HG03103 (cell line): Measurements from ENCODE around the gene SLC25A15.

Experiments
- ATAC-seq: cut with Tn5 transposase; IDR thresholded peaks from one replicate; pipeline ENCODE4 v1.9.1; 2021; ENCODE audit warnings: low read depth; ENCODE audit not compliant: unreplicated experiment

The SLC25A15 gene

GRCh38 chr13:40789275-40790153 is at the start of gene SLC25A15:
TSS of gene SLC25A15 (plus strand) at chr13:40789611. CDS start at chr13:40793227, 3,616 bp downstream.
- ATAC-seq, result peak; percentile 72

- no peak for ATAC-seq
Measured at GRCh38 chr13:40749327-40749726, 40.1 kb upstream of the SLC25A15 start.

GRCh38 chr13:40755082-40755700 is 34.2 kb upstream of the SLC25A15 start:
- ATAC-seq, result no peak

- no peak for ATAC-seq
Measured at GRCh38 chr13:40756042-40756441, 33.4 kb upstream of the SLC25A15 start.

GRCh38 chr13:40758811-40759210 is 30.6 kb upstream of the SLC25A15 start:
- no peak for ATAC-seq

- ATAC-seq, result no peak
Measured at GRCh38 chr13:40762849-40763248, 26.6 kb upstream of the SLC25A15 start.

GRCh38 chr13:40764587-40765403 is 24.6 kb upstream of the SLC25A15 start:
- ATAC-seq, result no peak

- no peak for ATAC-seq
Measured at GRCh38 chr13:40765602-40766001, 23.8 kb upstream of the SLC25A15 start.

- no peak for ATAC-seq
Measured at GRCh38 chr13:40769970-40770369, 19.4 kb upstream of the SLC25A15 start.

GRCh38 chr13:40770609-40770933 is 18.8 kb upstream of the SLC25A15 start:
- ATAC-seq, result no peak

GRCh38 chr13:40770934-40771618 is 18.3 kb upstream of the SLC25A15 start, which contains the start of gene MRPS31:
TSS of gene MRPS31 (minus strand) at chr13:40771190. CDS start at chr13:40771136, 54 bp downstream.
- peak; percentile 98 for ATAC-seq

GRCh38 chr13:40772765-40773473 is 16.5 kb upstream of the SLC25A15 start:
- ATAC-seq, result no peak

- ATAC-seq, result no peak
Measured at GRCh38 chr13:40774672-40775071, 14.7 kb upstream of the SLC25A15 start.

- no peak for ATAC-seq
Measured at GRCh38 chr13:40776232-40776631, 13.2 kb upstream of the SLC25A15 start.

GRCh38 chr13:40776681-40777165 is 12.7 kb upstream of the SLC25A15 start:
- ATAC-seq, result peak; percentile 30

GRCh38 chr13:40777166-40777808 is 12.1 kb upstream of the SLC25A15 start:
- peak; percentile 79 for ATAC-seq

GRCh38 chr13:40777809-40778175 is 11.6 kb upstream of the SLC25A15 start:
- ATAC-seq, result no peak

GRCh38 chr13:40779049-40779448 is 10.4 kb upstream of the SLC25A15 start:
- no peak for ATAC-seq

GRCh38 chr13:40779796-40780285 is 9.6 kb upstream of the SLC25A15 start:
- ATAC-seq, result no peak
